GM19455 (cell line): ENCODE results near the gene ALG1L2.
"Not testable (repeated sequence)": the region's sequence is repeated elsewhere in the genome, so short reads cannot be mapped to it uniquely, and the experiment has no call there.

Experiments
- ATAC-seq: cut with Tn5 transposase; IDR thresholded peaks from one replicate; pipeline ENCODE4 v1.9.1; 2021; ENCODE audit not compliant: unreplicated experiment

ALG1L2 gene

DNA sequence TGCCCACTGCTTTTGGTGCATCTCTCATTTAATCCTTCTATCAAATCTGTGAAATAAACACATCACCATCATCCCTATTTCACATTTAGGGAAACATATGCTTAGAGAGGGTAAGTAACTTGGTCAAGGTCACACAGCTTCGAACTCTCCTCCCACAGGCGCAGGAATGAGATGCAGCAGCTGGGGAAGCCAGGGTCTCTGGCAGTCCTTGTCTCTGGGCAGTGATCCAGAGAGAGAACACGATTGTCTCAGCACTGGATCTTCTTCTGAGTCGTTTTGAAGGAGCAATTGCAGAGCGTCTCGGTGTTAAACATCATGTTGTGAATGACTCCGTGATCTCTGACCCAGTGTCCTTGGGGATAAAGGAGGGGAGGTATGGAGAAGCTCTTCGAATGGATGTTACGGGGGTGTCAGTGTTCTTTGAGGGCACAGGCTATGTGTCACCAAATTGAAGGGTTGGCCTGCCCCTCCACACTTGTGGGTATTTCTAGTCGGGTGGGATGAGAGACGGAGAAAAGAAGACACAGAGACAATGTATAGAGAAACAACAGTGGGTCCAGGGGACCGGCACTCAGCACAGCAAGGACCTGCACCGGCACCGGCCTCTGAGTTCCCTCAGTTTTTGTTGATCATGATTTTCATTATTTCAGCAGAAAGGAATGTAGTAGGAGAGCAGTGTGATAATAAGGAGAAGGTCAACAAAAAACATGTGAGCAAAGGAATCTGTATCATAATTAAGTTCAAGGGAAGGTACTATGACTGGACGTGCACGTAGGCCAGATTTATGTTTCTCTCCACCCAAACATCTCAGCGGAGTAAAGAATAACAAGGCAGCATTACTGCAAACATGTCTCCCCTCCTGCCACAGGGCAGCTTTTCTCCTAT lies 41.5 kb downstream of the ALG1L2 start:
- ATAC-seq, result not testable (repeated sequence)

- not testable (repeated sequence) for ATAC-seq
These were observed 43.8 kb downstream of the ALG1L2 start for GRCh38 chr3:130125406-130125805.

- ATAC-seq, result not testable (repeated sequence)
These were observed 54.7 kb downstream of the ALG1L2 start for GRCh38 chr3:130136337-130136736.

DNA sequence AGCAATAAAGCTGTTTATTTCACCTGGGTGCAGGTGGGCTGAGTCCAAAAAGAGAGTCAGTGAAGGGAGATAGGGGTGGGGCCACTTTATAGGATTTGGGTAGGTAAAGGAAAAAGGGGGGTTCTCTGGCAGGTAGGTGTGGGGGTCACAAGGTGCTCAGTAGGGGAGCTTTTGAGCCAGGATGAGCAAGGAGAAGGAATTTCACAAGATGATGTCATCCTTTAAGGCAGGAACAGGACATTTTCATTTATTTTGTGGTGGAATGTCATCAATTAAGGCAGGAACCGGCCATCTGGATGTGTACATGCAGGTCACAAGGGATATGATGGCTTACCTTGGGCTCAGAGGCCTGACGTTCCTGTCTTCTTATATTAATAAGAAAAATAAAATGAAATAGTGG lies 56.1 kb downstream of the ALG1L2 start:
- ATAC-seq, result not testable (repeated sequence)

- ATAC-seq, result not testable (repeated sequence)
These were observed 57.4 kb downstream of the ALG1L2 start for GRCh38 chr3:130138992-130139391.

DNA sequence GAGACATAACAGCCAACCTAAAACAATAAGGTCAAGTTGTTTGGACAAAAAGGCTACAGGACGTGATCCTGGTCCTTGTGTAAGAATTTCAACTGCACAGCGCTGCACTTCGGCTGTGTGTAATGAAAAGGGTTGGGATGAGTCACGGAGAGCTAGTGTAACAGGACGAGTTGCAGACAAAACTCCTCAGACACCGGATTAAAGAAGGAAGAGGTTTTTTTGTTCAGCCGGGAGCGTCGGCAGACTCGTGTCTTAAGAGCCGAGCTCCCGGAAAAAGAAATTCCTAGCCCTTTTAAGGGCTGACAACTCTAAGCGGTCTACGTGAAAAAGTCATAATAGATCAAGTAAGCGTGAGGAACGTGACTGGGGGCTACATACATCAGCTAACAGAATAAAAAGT lies 59.1 kb downstream of the ALG1L2 start:
- ATAC-seq, result not testable (repeated sequence)

- not testable (repeated sequence) for ATAC-seq
These were observed 62.2 kb downstream of the ALG1L2 start for GRCh38 chr3:130143648-130144327.

GRCh38 chr3:130144328-130144650 lies 62.7 kb downstream of the ALG1L2 start:
- not testable (repeated sequence) for ATAC-seq

DNA sequence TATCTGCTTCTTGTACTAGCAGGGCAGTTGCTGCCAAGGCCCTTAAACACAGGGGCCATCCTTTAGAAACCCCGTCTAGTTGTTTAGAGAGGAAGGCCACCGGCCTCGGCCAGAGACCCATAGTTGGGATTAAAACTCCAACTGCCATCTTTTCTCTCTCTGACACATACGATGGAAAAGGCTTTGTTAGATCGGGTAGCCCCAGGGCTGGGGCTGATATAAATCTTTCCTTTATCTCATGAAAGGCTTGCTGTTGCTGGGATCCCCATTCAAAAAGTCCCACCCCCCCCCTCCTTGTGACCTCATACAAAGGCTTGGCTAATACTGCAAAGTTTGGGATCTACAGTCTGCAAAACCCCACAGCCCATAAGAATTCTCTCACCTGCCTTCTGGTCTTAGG lies 63.8 kb downstream of the ALG1L2 start:
- not testable (repeated sequence) for ATAC-seq

GRCh38 chr3:130146465-130146864 lies 64.8 kb downstream of the ALG1L2 start:
- not testable (repeated sequence) for ATAC-seq
